Inferior parietal cortex (tissue), 1 donor: ENCODE data around the gene HLA-DQB2.
"Not testable (repeated sequence)": the region's sequence is repeated elsewhere in the genome, so short reads cannot be mapped to it uniquely, and the experiment has no call there.

Experiments
- DNase-seq: peaks from one replicate; pipeline ENCODE4 v3.0.0-alpha.2; 2016; ENCODE audit errors: extremely low spot score

HLA-DQB2 gene

DNA sequence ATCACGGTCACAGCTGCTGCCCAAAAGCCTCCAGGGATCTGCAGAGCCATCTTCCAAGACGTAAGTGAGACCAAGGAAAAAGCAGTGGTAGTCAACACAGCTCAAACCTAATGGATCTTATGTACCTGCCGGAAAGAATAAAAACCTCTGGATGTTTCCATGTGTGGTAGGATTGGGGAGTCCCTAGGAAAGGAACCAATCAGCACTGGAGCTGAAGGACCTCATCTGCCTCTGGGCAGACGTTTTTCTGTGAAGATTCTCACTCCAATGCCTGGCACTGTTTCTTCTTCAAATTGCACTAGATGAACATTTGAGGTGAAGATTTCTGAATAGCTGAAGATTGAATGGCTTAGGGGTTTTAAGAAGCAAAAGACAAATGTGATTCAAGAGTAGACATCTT is at the start of gene HLA-DQB2:
Gene HLA-DQB2 (minus strand): TSS at position 112 of the 400 bp plus-strand sequence. CDS start 62 bp downstream, at position 50.
- no peak for DNase-seq

DNA sequence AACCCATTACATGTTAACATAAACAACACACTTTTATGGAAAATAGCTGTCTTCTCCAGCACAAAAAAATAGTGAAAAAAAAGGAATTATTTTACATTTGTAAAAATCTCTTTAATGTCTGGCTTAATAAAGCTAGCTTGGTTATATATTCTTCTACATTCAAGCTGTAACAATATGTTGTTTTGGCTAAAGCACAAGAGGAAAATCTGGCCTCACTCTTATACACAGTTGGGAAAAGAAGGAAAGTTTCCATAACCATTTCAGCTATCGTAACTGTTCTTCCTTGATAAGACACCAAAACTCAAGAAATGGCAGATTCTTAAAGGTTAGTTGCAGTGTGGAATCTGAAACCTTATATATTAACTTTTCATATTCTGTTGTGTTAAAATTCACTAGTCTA is 45.8 kb upstream of the HLA-DQB2 start:
- no peak for DNase-seq

DNA sequence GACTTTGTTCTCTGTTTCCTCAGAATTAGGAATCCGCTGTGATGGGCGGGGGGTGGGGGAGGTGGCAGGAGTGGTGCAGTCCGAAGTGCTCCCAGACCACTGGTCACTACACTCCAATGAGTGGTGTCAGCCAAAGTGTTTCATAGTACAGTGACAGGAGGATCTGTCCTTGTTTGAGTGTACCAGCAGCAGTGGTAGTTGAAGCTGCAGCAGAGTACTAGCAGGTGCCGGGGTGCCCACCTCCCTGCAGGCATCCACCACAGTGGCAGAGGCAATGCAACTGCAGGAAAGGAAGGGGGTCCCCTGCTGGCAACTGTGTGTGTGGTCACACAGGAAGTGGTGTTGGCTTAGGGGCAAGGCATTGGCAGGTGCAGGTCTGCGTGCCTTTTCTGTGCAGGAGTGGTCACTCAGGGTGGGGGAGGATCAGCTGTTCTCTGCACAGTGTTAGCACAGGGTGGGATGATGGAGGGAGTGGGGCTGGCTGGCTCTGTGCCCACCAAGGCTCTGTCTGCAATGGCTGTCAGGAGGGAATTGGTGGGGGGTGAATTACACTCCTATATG is 43.8 kb upstream of the HLA-DQB2 start:
- no peak for DNase-seq

DNA sequence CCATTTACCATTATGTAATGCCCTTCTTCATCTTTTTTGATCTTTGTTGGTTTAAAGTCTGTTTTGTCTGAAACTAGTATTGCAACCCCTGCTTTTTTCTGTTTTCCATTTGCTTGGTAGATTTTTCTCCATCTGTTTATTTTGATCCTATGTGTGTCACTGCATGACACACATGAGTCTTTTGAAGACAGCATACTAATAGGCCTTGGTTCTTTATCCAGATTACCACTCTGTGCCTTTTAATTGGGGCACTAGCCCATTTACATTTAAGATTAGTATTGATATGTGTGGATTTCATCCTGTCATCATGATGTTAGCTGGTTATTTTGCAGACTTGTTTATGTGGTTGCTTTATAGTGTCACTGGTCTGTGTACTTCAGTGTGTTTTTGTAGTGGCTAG is 42.1 kb upstream of the HLA-DQB2 start:
- DNase-seq, result not testable (repeated sequence)

DNA sequence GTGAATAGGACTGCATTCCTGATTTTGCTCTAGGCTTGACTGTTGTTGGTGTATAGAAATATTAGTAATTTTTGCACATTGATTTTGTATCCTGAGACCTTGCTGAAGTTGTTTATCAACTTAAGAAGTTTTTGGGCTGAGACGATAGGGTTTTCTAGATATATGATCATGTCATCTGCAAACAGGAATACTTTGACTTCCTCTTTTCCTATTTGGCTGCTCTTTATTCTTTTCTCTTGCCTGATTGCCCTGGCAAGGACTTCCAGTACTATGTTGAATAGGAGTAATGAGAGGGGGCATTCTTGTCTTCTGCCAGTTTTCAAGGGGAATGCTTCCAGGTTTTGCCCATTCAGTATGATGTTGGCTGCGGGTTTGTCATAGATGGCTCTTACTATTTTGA is 40.1 kb upstream of the HLA-DQB2 start:
- DNase-seq, result no peak

DNA sequence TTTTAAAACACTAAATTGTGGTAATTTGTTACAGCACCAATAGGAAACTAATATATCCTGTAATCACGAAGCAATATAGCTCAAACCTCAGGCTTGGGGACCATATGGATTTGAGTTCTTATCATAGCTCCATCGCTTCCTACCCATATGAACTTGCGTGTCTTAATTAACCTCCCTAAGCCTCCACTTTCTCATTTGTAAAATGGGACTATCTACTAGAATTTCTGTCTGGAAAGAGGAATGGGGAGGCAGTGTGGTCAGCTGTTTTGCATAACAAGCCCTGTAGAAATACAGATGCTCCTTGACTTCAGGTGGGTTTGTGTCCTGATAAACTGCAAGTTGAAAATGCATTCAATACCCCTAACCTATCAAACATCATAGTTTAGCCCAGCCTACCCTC is 36.4 kb upstream of the HLA-DQB2 start:
- DNase-seq, result no peak

DNA sequence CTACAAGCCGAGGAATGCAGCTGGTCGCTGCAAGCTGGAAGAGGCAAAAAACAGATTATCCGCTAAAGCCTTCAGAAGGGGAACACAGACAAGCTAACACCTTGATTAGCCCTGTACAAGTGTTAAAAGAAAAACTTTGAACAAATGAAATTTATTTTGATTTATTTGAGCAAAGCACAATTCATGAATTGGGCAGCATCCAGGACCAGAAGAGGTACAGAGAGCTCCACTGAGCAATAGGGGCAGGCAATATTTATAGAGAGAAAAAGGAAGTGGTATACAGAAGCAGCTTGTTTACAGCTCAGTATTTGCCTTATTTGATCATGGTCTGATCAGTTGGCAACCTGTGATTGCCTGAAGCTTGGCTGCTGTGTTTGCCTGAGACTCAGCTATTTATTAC is 35.8 kb upstream of the HLA-DQB2 start:
- no peak for DNase-seq

DNA sequence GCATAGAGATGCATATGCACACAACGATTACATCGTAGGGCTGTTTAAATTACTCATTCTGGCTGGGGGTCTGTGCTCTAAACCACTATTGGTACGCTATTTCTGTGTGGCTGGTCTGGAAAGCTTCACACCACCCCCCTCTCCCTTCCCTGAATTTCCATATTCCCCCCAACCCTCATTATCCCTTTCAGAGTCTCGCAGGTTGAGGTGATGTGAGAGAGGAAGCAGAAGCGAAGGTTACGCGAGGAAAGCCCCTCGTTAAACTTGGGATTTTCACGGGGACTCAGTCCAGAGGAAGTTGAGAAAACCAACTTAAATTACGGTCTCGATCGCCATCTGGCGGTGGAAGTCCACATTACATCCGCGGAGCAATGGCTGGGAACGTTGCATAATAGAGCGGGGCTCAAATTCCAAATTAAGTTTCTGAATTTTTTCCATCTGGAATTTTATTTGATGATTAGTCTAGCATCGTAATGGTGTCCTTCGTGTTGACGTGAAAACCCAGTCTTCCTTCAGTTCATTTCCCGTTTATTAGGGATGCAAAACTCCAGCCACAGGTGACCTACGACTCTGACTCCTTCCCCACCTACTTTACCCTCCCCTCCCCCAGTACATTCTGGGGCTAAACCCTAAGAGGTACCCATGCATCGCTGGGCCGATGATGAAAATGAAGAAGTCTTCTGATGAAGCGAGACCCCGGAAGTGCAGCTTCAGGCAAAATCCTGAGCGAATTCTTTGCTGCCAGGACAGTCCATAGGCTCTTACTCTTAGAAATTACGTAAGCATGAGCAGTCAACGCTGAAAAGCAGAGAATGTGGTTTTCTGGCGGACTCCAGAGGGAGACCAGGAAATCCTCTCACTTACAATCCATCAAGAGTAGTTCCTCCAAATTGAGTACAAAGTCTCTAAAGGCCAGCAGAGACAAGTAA is 33.8 kb upstream of the HLA-DQB2 start:
- peak; percentile 89 for DNase-seq

DNA sequence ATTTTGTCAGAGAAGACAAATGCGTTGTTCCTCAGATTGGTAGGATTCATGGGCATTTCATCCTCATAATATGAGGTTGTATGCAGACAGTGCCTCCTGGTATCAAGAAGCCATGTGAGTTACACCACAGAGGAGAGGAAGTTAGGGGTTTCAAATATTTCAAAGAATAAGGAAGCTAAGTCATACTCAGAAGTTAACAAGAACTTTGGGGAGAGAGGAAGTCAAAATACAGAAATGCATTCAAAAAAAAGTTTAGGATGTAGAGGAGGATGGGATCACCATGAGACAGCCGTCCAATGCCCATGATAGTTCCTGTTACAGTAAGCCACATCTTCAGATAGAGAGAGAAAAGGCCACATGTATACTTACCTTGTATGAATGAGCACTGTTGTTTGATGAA is 31.2 kb upstream of the HLA-DQB2 start:
- DNase-seq, result no peak

DNA sequence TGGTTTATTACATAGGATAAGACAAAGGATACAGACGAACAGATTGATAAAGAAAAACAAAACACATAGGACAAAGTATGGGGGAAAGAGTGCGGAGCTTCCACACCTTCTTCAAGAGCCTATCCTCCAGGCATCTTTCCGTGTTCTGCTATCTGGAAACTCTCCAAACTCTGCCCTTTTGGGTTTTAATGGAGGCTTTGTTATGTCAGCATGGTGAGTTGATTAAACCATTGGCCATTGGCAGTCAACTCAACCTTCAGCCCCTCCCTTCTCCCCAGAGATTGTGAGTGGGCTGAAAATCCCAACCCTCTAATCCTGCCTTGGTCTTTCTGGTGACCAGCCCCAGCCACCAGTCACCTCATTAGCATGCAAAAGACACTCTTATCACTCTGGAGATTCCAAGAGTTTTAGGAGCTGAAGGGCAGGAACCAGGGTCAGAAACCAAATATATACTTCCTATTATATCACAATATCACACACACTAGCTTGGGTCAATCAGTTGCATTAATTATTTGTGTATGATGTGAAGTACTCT is 29.6 kb upstream of the HLA-DQB2 start:
- no peak for DNase-seq

DNA sequence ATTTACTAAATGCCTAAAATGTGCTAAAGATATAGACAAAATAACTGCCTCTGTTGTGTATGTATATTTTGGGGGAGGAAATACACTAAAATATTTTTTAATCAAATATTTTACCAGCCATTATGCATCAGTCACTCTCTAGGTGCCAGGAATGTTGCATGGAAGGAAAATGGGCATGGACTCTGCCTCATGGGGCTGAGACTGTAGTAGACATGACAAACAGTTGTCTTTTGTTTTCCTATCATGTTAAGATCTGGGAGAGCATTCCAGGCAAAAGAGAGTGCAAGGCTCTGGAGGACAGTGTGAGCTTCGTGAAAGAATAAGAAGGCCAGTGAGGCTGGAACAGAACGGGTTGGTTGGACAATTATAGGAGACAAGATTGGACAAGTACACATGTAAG is 27.0 kb upstream of the HLA-DQB2 start:
- DNase-seq, result no peak

DNA sequence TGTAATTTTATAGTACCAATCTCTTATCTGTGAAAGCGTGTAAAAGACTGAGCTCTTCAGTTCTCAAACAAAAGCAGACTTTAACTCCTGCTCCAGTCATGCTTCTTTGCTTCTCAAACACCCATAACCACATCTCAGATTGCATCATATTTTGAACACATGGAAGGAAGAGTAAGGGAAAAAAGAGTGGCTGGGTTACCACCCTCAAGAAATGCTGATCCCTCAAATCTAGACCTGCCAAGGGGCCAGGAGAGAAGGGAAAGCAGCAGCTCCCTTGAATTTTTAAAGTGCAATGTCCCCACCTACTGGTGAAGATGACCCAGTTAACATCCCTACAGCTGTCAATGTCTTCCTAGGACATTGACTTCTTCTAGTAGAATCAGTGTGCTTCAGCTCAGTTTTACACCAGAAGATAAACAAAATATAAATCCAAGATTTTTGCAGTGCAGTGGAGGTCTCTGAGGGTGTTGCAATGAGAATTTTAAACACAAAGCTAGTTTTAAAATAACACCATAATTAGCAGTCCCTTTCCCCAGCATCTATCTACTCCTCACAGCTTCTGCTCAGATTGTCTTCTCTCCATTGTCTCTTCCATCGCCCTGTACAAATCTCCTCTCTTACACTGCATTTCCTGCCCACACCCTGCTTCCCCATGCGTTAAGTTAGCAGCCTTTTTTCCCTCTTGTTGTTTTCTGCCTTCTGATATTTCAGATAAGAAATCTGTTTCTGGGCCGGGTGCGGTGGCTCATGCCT is 22.6 kb upstream of the HLA-DQB2 start:
- DNase-seq, result peak; percentile 65

DNA sequence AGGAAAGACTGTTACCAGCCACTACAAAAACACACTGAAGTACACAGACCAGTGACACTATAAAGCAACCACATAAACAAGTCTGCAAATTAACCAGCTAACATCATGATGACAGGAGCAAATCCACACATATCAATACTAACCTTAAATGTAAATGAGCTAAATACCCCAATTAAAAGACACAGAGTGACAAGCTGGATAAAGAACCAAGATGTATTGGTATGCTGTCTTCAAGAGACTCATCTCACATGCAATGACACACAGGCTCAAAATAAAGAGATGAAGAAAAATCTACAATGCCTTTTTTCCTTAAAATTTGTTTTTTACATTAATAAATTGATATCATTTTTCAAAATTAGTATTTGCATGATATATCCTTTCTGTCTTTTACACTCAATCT is 19.6 kb upstream of the HLA-DQB2 start:
- DNase-seq, result not testable (repeated sequence)

DNA sequence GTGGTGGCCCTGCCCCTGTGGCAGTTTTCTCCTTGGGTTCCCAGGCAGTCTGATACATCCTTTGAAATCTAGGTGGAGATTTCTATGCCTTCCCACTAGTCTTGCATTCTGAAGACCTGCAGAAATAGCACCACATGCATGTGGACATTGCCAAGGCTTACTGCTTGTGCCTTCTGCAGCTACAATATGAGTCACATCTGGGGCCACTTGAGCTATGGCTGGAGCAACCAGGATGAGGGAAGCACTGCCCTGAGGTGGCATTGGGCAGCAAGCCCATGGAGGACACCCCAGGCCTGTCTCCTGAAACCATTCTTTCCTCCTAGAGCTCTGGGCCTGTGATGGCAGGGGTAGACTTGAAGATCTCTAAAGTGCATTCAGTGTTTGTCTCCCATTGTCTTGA is 15.7 kb upstream of the HLA-DQB2 start:
- DNase-seq, result no peak

DNA sequence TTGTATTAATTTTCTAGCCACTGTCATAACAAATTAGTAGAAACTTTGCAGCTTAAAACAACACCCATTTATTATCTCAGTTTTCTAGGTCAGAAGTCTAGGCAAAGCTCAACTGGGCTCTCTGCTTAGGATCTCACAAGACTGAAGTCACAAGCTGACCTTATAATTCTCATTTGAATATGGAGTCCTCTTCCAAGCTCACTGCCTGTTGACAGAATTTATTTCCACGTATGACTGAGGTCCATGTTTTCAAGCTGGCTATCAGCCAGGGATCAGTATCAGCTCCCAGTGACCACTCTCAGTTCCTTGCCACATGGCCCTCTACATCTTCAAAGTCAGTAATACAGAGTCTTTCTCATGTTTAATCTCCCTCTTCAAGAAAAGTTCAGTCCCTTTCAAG is 11.7 kb upstream of the HLA-DQB2 start:
- no peak for DNase-seq

DNA sequence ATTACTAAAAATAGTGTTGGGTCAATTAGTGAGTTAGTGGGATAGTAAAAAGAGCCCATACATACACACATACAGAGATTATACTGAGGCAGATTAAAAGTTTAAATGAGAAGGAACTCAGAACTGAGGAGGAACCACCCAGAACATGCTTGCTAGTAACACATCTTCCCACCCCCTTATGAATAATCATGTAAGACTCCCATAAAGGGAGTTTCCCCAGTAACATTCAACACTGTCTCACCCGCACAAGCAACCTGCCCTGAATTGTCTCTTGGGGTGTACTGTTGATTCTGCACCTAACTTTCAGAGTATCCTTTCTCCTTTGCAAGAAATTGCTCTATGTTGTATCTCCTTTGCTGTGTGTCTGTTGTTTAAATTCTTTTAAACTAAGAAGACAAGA is 11.1 kb upstream of the HLA-DQB2 start:
- DNase-seq, result no peak

DNA sequence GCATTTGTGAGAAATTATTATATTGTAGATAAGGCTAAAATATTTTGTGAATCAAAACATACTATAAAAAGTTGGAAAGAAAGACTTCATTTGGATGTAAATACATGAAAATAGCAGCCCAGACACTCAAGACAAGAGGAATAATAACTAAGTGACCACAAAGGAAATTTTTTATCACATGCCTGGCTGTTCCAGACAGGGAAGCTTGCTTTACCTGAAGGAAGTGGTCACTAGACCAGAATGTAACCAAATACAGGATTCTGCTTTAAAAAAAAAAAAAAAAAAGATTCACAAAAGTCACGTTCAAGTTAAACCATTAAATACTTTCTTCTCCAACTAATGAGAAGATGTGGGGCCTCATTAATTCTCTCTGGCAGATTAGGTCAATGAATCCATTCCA is 9.3 kb upstream of the HLA-DQB2 start:
- DNase-seq, result no peak

DNA sequence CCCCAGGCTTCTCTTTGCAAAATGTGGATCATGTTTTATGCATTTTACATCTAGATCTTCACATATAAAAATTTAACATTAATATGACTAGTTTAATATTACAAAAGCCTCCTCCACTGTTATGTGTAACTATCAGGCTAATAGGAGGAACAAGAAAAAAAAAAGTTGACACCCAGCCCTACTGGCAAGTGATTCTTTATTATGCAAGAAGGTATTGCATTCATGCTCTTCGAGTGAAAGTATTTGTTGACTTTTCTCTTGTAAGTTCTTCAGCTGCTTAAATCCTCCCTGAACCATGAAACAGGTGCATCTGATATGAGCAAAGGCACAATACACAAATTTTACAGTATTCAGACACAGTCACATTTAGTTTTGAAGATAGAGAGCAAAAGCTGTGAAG is 716 bp upstream of the HLA-DQB2 start:
- DNase-seq, result no peak

DNA sequence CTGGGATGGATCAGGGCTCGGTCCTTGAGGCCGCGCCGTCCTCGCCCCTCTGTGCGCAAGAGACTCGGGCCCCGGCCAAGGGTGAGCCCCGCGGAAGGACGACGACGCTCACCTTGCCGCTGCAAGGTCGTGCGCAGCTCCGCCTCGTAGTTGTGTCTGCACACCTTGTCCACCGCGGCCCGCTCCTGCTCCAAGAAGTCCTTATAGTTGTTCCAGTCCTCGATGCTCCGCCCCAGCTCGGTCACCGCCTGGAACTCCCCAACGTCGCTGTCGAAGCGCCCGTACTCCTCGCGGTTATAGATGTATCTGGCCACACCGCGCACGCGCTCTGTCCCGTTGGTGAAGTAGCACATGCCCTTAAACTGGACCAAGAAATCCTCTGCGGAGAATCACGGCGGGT is 1.8 kb downstream of the HLA-DQB2 start:
- DNase-seq, result no peak

DNA sequence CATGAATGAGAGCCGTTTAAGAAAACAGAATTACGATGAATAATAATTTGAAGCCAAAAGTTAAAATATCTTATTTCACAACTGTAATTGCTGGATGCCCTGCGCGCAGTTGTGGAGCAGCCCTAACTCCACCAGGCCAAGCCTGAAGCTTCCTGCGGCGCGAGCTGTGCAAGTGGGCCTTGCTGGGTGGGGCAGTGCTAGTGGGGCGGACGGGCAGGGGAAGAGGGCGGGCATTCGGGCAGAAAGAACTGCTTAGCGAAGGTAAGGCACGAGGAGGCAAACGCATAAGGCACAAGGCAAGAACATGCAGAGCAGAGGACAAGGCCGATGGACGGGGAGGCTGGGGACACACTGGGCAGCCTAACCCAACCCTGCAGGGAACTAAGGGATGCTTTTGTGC is 2.3 kb downstream of the HLA-DQB2 start:
- no peak for DNase-seq

DNA sequence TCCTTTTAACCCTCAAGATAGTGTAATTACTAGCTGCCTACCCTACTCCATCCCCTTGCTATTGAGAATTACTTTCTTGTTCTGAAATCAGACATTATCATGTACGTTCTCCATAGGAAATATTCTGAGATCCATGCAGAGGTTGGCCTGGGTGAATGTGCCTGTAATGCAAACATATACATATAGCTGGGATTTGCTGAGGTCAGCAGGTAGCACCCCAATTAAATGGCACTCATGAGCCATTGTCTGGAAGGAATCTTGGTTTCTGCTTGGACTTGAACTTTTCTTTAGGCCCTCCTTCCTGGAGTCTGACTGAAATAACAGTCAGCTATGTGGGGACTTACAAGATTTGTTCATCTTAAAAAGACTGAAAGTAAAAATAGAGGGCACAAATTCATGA is 3.7 kb downstream of the HLA-DQB2 start:
- no peak for DNase-seq

DNA sequence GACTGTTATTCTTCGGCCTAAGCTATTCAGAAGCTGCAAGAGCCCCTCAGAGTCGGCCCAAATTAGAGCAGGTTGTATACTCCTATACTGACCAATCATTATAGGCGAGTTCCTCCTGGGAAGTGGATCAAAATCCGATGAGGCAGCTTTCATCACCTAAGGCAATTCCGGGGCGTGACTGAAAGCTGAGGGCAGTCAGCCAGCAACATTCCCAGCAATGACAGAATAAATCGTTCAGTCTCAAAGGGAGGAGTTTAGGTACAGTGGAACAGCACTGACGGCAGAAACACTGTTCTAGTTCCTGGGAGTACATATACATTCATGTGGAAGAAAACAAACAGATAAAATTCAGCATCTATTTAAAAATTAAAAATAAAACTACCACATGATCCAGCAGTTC is 10.8 kb downstream of the HLA-DQB2 start:
- DNase-seq, result no peak
